Renal cortex interstitium (tissue), 15 donors: Measurements from ENCODE around the gene CDKN2C. TPM values are rescaled to one million over a fixed set of nuclear protein-coding genes. Genes with fewer than 3 reads are reported as not detected.
"Not testable (repeated sequence)": the region's sequence is repeated elsewhere in the genome, so short reads cannot be mapped to it uniquely, and the experiment has no call there.

Experiments used
- DNase-seq, 11 donors: peaks; one replicate each; pipeline ENCODE4 v3.0.0-alpha.2; 2013; ENCODE audit warnings: low read depth in 9 of 11, low spot score in 4 of 11; ENCODE audit errors: extremely low read depth in 1 of 11
- long read RNA-seq, 16 experiments: transcript quantifications; one replicate each; lab custom pipeline, GENCODE V29; 2026
- polyA plus RNA-seq, 3 donors: library from polyadenylated mRNA; unstranded; fragments of 120-200 nt; gene quantifications; one replicate each; pipeline ENCODE4 v1.2.1, GENCODE V29; 2013; ENCODE audit not compliant: insufficient read length in 3 of 3

Gene CDKN2C
- polyA plus RNA-seq, result 10 to 100 TPM in 1 of 3 donors, 1 to 10 TPM in 2; 8.5 to 11.5 (median 9.4) TPM
- long read RNA-seq, donor 1, transcript CDKN2C-203 (3 exons, 2,086 nt), result major isoform, 6 of 7 reads
- long read RNA-seq, donor 1, partial matches to known transcripts, result 0 of 7 reads
- long read RNA-seq, donor 1, other reads (novel, unspliced or antisense), result 0 of 7 reads
- long read RNA-seq, donor 2, partial matches to known transcripts, result 0 of 3 reads
- long read RNA-seq, donor 2, other reads (novel, unspliced or antisense), result 0 of 3 reads
- long read RNA-seq, donor 3, transcript CDKN2C-203 (3 exons, 2,086 nt), result major isoform, 5 of 6 reads
- long read RNA-seq, donor 3, partial matches to known transcripts, result 0 of 6 reads
- long read RNA-seq, donor 3, other reads (novel, unspliced or antisense), result 0 of 6 reads
- long read RNA-seq, donor 4, partial matches to known transcripts, result 0 of 3 reads
- long read RNA-seq, donor 4, other reads (novel, unspliced or antisense), result 0 of 3 reads
- long read RNA-seq, donor 5, result 0 reads
- long read RNA-seq, donor 6, partial matches to known transcripts, result 0 of 1 reads
- long read RNA-seq, donor 6, other reads (novel, unspliced or antisense), result 0 of 1 reads
- long read RNA-seq, donor 7, partial matches to known transcripts, result 0 of 1 reads
- long read RNA-seq, donor 7, other reads (novel, unspliced or antisense), result 0 of 1 reads
- long read RNA-seq, donor 8, partial matches to known transcripts, result 0 of 3 reads
- long read RNA-seq, donor 8, other reads (novel, unspliced or antisense), result 0 of 3 reads
- long read RNA-seq, donor 9, partial matches to known transcripts, result 9 of 14 reads
- long read RNA-seq, donor 9, other reads (novel, unspliced or antisense), result 0 of 14 reads
- long read RNA-seq, donor 10, partial matches to known transcripts, result 0 of 4 reads
- long read RNA-seq, donor 10, other reads (novel, unspliced or antisense), result 0 of 4 reads
- long read RNA-seq, donor 11, partial matches to known transcripts, result 0 of 2 reads
- long read RNA-seq, donor 11, other reads (novel, unspliced or antisense), result 0 of 2 reads
- long read RNA-seq, donor 12, partial matches to known transcripts, result 0 of 1 reads
- long read RNA-seq, donor 12, other reads (novel, unspliced or antisense), result 0 of 1 reads
- long read RNA-seq, donor 13, transcript CDKN2C-203 (3 exons, 2,086 nt), result major isoform, 5 of 6 reads
- long read RNA-seq, donor 13, partial matches to known transcripts, result 0 of 6 reads
- long read RNA-seq, donor 13, other reads (novel, unspliced or antisense), result 0 of 6 reads
- long read RNA-seq, donor 14, partial matches to known transcripts, result 0 of 3 reads
- long read RNA-seq, donor 14, other reads (novel, unspliced or antisense), result 0 of 3 reads
- long read RNA-seq, donor 15, result 0 reads
- long read RNA-seq, donor 16, transcript CDKN2C-203 (3 exons, 2,086 nt), result major isoform, 13 of 21 reads
- long read RNA-seq, donor 16, partial matches to known transcripts, result 8 of 21 reads
- long read RNA-seq, donor 16, other reads (novel, unspliced or antisense), result 0 of 21 reads

- peak in 1 of 11 donors; percentile 71 for DNase-seq
Measured at GRCh38 chr1:50969611-50970508, at the start of gene CDKN2C. Gene CDKN2C (plus strand): TSS chr1:50970245. CDS start chr1:50970369, 124 bp downstream.

- DNase-seq, result no peak
Measured at GRCh38 chr1:50920409-50920808, 49.6 kb upstream of the CDKN2C start.

GRCh38 chr1:50921029-50921428, 49.0 kb upstream of the CDKN2C start:
- DNase-seq, result no peak

GRCh38 chr1:50923564-50923963, 46.5 kb upstream of the CDKN2C start:
- DNase-seq, result no peak

- DNase-seq, result peak in 8 of 11 donors; percentile 1 to 12 (median 4)
Measured at GRCh38 chr1:50929376-50929958, 40.6 kb upstream of the CDKN2C start.

GRCh38 chr1:50930193-50930592, 39.9 kb upstream of the CDKN2C start:
- no peak for DNase-seq

GRCh38 chr1:50930965-50931737, 38.9 kb upstream of the CDKN2C start:
- no peak for DNase-seq

- not testable (repeated sequence) for DNase-seq
Measured at GRCh38 chr1:50932043-50932442, 38.0 kb upstream of the CDKN2C start.

GRCh38 chr1:50933770-50934169, 36.3 kb upstream of the CDKN2C start:
- DNase-seq, result not testable (repeated sequence)

- DNase-seq, result no peak
Measured at GRCh38 chr1:50934838-50935237, 35.2 kb upstream of the CDKN2C start.

GRCh38 chr1:50935276-50935675, 34.8 kb upstream of the CDKN2C start:
- not testable (repeated sequence) for DNase-seq

GRCh38 chr1:50936321-50936720, 33.7 kb upstream of the CDKN2C start:
- no peak for DNase-seq

- no peak for DNase-seq
Measured at GRCh38 chr1:50940291-50940690, 29.8 kb upstream of the CDKN2C start.

GRCh38 chr1:50942334-50942733, 27.7 kb upstream of the CDKN2C start:
- DNase-seq, result no peak

- no peak for DNase-seq
Measured at GRCh38 chr1:50949286-50949982, 20.6 kb upstream of the CDKN2C start.

GRCh38 chr1:50950396-50950795, 19.6 kb upstream of the CDKN2C start:
- no peak for DNase-seq
